UCSD-AML1 (cell line): ENCODE measurements around the gene RANBP3.
"Not testable (repeated sequence)": the region's sequence is repeated elsewhere in the genome, so short reads cannot be mapped to it uniquely, and the experiment has no call there.

ENCODE experiments used
- DNase-seq: peaks from one replicate; lab custom pipeline; 2025; ENCODE audit not compliant: unreplicated experiment; lab: John Stamatoyannopoulos, UW

RANBP3 gene

DNA sequence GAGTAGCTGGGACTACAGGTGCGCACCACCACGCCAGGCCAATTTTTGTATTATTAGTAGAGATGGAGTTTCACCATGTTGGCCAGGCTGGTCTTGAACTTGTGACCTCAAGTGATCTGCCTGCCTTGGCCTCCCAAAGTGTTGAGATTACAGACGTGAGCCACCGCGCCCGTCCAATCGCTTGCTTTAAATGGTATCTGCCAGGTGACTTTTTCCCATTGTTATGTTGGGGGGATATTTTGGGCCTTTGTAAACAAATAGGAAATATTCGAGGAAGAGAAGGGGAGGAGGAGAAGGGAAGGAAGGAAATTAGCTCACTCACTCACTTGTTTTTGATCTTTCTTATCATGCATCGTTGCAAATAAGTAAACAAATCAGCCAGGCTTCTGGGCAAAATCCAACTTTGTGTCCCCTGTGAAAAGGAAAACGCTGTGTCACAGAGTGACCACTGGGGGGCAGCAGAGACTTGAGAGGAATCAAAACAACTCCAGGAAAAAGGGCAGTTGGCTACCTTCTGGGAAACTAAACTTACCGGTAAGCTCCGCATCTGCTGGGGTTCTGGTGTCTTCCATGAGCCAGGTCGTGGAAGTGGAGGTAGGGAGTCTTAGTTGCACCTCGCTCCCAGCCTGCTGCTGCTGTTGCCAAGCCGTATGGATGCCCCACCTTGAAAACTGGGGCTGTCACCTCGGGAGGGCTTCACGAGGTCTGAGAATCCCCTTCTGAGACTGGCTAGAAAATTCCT lies 9.3 kb upstream of the RANBP3 start:
- DNase-seq = peak; percentile 59

DNA sequence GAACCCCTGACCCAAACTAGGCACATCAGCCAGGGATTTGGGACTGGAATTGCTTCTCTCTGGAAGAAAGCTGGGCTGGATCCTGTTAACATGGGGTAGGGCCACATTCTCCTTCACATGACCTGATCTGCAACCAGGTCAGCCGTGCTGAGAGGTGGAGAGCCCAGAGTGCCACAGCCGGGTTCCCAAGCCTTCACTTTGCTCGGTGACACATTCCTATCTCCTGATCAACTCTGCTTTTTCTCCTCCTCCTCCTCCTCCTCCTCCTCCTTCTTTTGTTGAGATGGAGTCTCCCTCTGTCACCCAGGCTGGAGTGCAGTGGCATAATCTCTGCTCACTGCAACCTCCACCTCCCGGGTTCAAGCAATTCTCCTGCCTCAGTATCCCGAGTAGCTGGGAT lies 7.9 kb upstream of the RANBP3 start:
- not testable (repeated sequence) for DNase-seq

DNA sequence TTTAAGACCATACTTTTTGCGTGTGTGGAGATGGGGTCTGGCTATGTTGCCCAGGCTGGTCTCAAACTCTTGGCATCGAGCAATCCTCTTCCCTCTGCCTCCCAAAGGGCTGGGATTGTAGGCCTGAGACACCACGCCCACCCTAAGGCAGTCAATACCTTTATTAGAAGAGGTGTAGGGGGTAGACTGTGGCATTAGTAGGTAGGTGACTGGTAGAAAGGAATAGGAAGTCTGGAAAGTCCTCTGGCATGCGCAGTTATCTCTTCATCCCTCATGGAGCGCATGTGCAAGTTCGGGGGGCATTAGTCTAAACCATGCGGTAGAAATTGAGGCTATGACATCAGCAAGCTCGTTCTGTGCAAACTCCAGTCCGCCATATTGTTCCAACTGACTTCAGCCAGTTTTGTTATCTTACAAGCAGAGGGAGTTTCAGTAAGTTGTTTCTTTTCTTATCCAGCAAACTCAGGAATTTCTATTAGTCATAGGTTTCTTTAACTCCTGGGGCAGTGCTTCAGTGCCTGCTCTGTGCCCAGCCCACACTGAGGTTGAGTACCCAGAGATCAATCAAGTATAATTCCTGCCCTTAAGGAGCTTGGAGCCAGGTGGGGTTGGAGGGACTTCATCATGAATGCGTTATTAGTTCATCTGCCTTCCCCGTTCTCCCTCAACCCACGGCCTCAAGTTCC lies 7.3 kb upstream of the RANBP3 start:
- no peak for DNase-seq

DNA sequence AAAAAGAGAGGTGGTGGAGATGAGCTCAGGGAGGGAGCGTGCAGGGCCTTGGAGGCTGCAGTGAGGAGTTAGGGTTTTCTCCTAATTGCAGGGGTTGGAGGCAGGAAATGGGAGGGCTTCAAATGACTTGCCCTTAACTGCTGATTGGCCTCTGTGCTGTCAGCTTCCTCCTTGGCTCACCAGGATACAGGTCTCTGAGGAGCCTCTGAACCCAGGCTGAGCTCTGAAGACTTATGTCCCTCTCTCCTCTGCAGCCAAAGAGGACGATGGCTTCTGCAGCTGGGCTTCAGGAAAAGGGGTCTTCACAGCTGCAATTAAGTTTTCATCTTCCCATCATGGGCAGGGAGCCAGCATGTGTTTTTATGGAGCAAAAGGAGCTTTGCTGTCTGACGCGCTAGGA lies 6.7 kb upstream of the RANBP3 start:
- DNase-seq = peak; percentile 37

DNA sequence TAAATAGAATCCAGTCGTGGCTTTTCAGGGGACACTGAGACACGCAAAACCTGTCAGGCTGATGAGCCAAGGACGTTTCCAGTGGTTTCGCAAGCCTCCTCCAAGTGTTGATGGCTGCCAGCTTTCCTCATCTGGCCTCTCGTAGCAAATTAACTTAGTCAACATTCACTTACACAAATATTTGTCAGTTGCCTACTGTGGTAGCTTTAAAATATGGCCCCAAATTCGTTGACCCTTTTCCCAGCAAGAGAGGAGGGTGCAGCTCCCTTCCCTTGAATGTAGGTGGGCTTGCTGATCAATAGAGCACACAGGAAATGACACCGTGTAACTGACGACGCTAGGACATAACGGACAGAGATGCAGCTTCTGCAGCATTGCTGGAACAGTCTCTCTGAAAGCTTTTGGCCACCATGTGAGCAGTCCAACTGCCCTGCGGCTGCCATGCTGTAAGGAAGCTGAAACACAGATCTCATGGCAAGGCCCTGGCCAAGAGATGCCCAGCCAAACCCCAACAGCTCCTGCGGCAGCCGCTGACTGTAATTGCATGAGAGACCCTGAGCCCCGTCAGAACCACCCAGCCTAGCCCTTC lies 5.5 kb upstream of the RANBP3 start:
- DNase-seq = no peak

DNA sequence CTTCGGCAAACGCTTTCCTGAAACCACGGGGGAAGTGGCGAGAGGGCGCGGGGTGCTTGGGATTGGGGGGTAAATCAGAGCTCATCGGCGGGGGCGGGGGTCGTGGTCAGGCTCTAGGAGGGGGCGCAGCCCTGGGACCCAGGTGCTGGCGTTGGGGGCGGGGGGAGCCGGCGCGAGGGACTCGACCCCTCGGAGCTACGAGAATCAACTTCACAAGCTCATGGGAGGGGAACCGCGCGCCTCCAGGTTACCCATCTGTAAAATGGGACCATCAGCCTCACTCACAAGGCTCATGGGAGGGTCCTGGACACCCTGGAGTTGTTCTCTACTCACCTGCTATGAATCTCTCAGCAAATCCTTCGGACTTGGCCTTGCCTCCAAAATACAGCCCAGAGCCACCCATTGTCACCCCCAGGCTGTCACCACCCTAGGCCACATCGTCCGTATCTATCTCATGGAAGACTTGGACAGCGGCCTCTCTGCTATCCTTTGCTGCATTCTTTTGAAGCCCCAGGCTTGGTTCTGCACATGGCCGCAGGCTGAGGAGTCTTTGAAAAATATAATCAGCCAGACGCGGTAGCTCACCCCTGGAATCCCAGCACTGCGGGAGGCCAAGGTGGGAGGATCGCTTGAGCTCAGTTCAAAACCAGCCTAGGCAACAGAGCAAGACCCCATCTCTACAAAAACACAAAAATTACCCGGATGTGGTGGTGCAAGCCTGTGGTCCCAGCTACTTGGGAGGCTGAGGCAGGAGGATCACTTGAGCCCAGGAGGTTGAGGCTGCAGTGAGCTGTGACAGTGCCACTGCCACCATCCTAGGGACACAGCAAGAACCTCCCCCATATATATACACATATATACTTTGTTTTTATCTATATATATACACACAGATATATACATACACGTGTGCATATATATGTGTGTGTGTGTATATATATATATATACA lies 939 bp upstream of the RANBP3 start:
- DNase-seq = no peak

DNA sequence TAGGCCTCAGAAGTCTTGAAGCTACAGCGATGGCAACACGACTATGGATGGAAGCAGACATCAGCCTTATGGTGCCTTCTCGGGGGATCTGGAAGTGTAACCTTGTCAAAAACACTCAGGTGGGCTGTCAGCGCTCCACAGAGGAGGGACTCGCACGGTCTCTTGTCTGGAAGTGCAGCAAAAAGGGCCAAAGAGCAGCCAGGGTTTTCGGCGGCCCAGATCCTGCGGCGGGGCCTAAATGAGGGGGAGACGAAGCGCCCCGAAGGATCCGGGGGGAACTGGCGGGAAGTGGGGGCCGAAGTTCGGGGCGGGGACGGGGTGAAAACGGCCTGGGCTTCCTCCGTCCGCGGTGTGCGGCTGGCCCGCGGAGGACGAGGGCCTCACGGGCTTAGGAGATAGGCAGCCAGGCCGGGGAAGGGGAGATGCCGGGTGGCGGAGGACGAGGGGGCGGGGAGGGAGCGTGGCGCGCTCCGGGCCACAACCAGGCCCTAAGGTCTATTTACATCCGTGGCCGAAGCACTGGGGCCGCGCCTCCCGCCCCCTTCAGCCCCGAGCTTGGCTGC lies 637 bp downstream of the RANBP3 start:
- no peak for DNase-seq

DNA sequence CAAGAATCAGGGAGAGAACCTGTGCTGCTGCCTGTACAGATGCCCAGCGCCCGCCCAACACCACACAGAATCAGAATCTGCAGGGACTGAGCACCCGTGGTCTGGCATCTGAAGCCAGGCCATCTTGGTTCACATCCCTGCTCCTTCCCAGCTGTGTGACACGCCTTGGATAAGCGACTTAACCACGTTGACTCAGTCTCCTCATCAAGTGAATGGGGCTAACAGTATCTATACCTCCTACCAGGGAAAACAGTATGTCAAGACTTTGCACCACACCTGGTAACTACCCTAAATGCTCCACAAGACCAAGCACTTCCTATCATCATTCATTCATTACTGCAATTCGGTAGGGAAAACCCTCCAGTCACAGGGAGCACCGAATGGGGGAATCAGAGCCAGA lies 1.2 kb downstream of the RANBP3 start:
- DNase-seq = no peak

DNA sequence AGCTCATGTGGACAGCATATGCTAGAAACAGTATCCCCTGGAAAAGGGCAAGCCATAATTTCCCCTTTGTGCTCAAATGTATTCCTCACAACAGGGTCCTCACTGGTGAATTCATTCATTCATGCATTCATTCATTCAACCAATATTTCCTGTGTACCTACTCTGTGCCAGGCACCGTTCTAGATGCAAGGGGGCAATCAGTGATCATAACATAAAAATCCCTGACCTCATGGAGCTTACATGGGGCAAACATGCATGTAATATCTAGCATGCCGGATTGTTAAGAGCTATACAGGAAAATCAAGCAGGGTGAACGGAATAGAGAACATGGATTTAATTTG lies 2.6 kb downstream of the RANBP3 start:
- DNase-seq = no peak

DNA sequence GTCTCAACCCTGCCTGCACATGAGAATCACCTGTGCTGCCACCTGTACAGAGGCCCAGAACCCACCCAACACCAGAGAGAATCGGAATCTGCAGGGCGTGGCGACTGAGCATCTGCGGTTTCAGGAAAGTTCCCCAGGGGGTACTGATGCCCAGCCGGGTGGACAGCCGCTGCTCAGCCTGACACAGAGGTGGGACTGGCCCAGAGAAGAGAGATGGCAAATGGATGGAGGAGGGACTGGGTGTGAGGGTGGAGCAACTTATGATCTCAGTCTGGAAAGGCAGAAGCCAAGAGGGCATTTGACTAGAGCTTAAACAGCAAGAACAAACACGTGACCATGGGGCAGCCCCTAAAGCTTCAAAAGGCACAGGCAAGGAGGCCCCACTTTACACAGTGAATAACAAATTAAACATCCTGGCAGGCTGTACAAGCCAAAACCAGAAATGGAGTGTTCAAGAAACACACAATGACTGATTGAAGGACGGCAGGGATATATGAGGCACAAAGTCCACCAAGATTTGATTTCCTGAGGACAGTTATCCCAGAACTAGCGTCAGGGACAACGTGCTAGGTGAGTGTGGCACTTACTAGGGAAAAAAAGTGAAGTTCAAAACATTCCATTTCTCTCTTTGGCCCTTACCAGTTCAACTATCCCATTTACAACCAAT lies 3.1 kb downstream of the RANBP3 start:
- no peak for DNase-seq

DNA sequence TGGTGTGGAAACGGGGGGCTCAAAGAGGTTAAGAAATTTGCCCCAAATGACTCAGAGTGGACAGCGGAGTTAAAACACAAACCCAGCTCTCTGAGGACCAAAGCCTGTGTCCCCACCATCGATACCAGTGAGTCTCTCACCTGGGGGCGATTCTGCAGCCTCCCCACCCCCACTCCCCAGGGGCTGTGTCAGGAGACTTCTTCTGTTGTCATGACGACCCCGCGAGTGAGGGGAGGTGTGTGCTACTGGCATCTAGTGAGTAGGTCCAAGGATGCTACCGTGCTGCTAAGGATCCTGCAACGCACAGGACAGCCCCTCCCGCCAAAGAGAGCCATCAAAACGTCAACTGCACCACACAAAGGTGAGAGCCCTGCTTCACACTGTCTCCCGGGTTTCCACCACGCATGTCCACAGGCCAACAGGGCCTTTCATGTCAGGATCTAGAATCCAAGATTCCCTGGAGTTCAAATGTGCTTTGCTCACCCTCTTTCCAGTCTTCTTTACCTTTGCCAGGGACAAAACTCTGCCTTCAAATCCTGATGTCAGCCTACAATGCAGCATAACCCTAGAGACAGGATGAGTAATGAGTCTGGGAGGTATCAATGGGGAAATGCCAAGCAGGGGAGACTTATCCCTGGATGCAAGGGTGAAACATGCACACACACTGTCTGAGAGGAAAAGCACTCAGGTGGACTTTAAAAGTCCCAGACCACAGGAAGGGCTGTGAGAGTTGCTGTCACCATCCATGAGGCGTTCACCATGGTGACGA lies 3.9 kb downstream of the RANBP3 start:
- no peak for DNase-seq

DNA sequence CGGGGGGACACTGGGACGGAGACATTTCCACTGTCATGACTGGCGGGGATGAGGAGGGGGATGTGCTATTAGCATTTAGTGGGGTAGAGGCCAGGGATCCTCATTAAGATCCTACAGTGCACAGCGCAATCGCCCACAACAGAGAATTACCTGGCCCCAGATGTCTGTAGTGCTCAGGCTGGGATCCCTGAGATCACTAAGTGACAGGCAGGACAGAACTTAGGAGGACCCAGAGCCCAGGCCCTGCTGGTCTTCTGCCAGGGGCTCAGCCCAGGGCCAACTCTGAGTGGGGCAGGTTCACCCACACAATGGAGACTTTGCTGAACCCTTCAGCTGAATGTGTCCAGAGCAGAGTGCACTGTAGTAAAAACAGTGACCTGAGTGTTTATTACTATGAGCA lies 4.6 kb downstream of the RANBP3 start:
- no peak for DNase-seq

DNA sequence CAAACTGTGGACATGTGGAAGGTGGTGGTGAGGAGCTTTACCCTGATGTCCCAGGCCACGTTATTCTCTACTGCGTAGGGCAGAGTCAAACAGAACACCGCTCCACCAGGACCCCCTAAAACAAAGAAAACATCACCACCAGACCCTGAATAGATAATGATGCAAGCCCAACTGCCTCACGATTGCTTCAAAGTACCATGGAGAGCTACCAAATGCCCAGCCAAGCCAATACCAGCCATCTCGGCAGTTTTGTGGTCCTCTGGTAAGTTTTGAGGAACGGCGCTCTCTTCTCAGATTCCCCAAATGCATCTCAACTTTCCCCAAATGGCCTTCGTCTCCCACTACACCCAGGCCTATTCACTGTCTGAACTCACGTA lies 5.6 kb downstream of the RANBP3 start:
- DNase-seq = no peak

DNA sequence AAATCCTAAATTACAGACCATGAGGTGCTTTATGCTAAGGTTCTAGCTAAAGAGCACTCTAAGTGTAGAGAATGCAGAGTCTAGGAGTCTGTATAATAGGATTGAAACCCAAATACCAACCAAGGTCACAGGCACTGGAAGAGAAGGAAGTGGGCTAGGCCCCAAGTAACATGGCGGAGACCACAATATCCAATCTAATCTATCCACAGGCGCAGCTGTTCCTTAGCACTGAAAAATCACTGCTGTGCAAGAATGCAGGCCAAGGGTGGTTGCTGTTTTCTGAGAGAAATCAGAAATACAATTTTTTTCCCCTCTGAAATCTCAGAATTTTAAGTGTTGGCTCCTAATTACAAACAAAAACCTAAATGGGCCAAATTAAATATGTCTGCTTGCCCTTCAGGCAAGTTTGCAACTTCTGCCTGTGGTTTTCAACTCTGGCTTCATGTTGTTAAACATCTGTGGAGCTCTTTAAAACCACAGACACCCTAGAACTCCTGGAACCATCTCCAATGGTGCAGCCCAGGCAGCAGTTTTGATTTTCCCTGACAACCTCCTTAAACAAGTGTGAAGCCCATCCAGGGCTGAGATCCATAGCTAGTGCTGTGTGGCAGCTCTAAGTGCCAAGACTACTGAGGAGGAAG lies 6.1 kb downstream of the RANBP3 start:
- no peak for DNase-seq

DNA sequence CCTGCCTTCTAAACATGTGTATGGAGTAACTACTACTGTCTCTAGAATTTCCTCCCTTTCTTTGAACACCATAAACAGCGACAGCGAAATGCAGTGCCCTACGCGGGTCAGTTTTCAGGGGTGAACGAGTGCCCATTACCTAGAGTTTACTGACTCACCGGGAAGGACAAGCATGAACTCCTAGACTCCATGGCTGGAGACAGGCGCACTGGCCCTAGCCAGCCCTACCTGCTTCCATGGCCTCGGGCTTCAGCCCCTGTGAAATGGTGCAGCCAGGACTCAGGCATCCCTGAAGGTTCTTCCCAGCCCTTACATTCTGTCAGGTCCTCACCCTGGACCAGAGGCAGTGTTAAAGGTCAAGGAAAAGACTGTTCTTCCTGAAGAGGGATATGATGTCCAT lies 8.5 kb downstream of the RANBP3 start:
- DNase-seq = no peak

DNA sequence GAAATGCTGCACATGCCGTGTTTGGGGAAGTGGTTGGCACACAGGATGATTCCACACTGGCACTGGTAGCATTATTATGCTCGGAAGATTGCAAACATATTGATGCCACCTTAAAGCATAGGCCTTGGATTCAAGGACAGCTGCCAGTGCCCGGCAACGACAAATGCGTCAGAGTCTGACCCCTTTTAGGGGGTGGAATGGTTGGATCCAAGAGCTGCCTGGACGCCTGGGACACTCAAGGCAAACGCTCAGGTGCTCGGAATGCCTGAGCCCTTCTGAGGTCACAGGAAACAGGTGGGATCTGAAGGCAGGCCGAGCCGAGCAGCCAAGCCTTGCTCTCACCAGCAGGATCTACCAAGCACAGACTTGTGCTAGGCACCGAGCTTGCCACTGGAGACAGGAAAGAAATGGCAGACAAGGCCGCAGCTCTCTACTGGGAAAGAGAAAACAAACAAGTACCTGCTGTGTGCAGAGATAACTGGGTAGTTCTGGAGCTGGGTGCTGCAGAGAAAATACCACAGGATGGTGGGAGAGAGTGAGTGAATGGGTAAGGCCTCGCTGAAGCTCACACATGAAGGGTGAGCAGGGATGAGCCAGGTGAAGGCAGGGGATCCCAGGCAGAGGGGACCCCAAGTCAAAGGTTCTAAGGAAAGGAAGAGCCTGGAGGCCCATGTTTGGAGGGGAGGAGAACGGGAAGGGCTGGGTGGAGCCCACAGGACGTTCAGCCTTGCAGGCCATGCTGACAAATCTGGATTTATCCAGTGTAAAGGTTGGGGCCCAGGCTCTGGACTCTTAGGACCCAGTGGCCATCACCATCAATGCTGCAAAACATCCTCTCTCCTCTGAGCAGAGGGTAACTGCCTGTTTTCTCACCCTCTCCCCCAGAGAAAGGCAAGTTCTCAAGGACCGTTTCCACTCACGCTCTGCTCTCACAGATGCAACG lies 9.2 kb downstream of the RANBP3 start:
- DNase-seq = no peak

DNA sequence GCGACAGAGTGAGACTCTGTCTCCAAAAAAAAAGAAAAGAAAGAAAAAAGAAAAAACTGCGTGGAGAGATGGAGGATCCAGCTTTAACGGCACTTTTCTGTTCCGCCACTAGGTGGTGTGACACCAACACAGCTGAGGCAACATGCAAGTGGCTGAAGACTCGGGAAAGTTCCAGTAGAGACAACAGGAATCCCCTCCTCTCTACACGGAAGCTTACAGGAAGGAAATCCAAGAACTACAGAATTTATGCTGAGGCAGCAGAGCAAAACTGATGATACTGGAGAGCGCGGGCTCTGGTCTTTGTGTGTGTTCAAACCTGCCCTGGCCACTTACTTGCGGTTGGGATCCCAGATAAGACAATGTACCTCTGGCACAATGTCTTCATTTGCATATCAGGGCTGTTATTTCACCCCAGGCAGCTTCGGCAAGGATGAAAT lies 9.9 kb downstream of the RANBP3 start:
- DNase-seq = peak; percentile 39

DNA sequence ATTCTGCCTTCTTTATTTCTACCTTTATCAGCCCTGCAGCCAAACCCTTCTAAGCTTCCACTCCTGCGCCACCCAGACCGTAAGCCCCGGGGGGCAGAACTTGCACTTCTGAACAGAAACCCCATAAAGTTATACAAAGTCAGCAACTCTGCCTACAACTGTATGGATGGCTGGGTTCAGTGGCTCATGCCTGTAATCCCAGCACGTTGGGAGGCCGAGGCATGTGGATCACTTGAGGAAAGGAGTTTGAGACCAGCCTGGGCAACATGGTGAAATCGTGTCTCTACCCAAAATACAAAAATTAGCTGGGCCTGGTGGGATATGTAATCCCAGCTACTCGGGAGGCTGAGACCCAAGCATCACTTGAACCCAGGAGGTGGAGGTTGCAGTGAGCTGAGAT lies 10.4 kb downstream of the RANBP3 start:
- no peak for DNase-seq
